ACHN (cell line): ENCODE measurements around the gene STON1.
A peak's percentile ranks its signal among the peaks of the same experiment; 100 is the strongest.
"Not testable (repeated sequence)": the region's sequence is repeated elsewhere in the genome, so short reads cannot be mapped to it uniquely, and the experiment has no call there.

Experiments used
- DNase-seq: peaks from one replicate; pipeline ENCODE4 v3.0.0-alpha.2; 2015
- in situ Hi-C: cut with HindIII; loops from 2 replicates; pipeline ENCODE4 v1.10.0; 2017; ENCODE audit warnings: low sequenced_read_pairs, low pct_ligation_motif_present, low pct_unique_long_range_greater_than_20kb

Gene STON1

GRCh38 chr2:48600204-48600813 is 70.4 kb downstream of the STON1 start:
- in situ Hi-C loops: no loop called here
- DNase-seq: peak; percentile 56

- in situ Hi-C loops: no loop called here
- no peak for DNase-seq
Observed at GRCh38 chr2:48600917-48601316, 71.0 kb downstream of the STON1 start.

GRCh38 chr2:48601349-48601748 is 71.4 kb downstream of the STON1 start:
- in situ Hi-C loops: no loop called here
- peak; percentile 20 for DNase-seq

- DNase-seq: no peak
- in situ Hi-C loops: no loop called here
Observed at GRCh38 chr2:48605482-48606175, 75.7 kb downstream of the STON1 start.

GRCh38 chr2:48607307-48608014 is 77.5 kb downstream of the STON1 start:
- in situ Hi-C loops: no loop called here

GRCh38 chr2:48613211-48613610 is 83.3 kb downstream of the STON1 start:
- DNase-seq: no peak
- in situ Hi-C loops: no loop called here

More at GRCh38 chr2:48607307-48608014, 77.5 kb downstream of the STON1 start:
- no peak for DNase-seq

GRCh38 chr2:48614581-48614980 is 84.6 kb downstream of the STON1 start:
- DNase-seq, in situ Hi-C loops: not testable (repeated sequence)

GRCh38 chr2:48617618-48618017 is 87.7 kb downstream of the STON1 start, which contains the start of gene GTF2A1L:
TSS of gene GTF2A1L (plus strand) at chr2:48617856. CDS start at chr2:48617875, 19 bp downstream.
- in situ Hi-C loops: no loop called here
- DNase-seq: no peak

GRCh38 chr2:48619526-48619925 is 89.6 kb downstream of the STON1 start:
- no peak for DNase-seq
- in situ Hi-C loops: no loop called here

- in situ Hi-C loops: no loop called here
Observed at GRCh38 chr2:48620604-48621003, 90.7 kb downstream of the STON1 start.

GRCh38 chr2:48622691-48623090 is 92.7 kb downstream of the STON1 start:
- in situ Hi-C loops, DNase-seq: not testable (repeated sequence)

More at GRCh38 chr2:48620604-48621003, 90.7 kb downstream of the STON1 start:
- DNase-seq: no peak

GRCh38 chr2:48624696-48625095 is 94.7 kb downstream of the STON1 start:
- in situ Hi-C loops: no loop called here
- DNase-seq: no peak

GRCh38 chr2:48626047-48626446 is 96.1 kb downstream of the STON1 start:
- in situ Hi-C loops: no loop called here
- DNase-seq: no peak

GRCh38 chr2:48633143-48633542 is 103.2 kb downstream of the STON1 start:
- no peak for DNase-seq
- in situ Hi-C loops: no loop called here

GRCh38 chr2:48635786-48636185 is 105.8 kb downstream of the STON1 start:
- DNase-seq: no peak
- in situ Hi-C loops: no loop called here

GRCh38 chr2:48638261-48638660 is 108.3 kb downstream of the STON1 start:
- in situ Hi-C loops: no loop called here
- DNase-seq: no peak
